H9 (cell line): Measurements from ENCODE around the gene SHISA4. TPM values are rescaled to one million over a fixed set of nuclear protein-coding genes. Genes with fewer than 3 reads are reported as not detected.

Source experiments
- DNase-seq: peaks from one replicate; pipeline ENCODE4 v3.0.0-alpha.2; 2017
- H2AFZ ChIP-seq: one replicate; pipeline ENCODE4 v1.6.1; 2013; ENCODE audit warnings: mild to moderate bottlenecking, low read length, control low read depth, moderate library complexity
- H2AK5ac ChIP-seq: 2 replicates; pipeline ENCODE4 v1.6.1; 2013; ENCODE audit warnings: low read length, control low read depth, mixed read lengths; ENCODE audit not compliant: insufficient read length
- H2BK120ac ChIP-seq: one replicate; pipeline ENCODE4 v1.6.1; 2013; ENCODE audit warnings: low read depth, mild to moderate bottlenecking, low read length, control low read depth, inconsistent platforms; ENCODE audit not compliant: poor library complexity, severe bottlenecking
- H2BK12ac ChIP-seq: 2 replicates; pipeline ENCODE4 v1.6.1; 2013; ENCODE audit warnings: low read length, control low read depth, mixed read lengths, low read depth; ENCODE audit not compliant: insufficient read length
- H2BK15ac ChIP-seq: 2 replicates; pipeline ENCODE4 v1.6.1; 2013; ENCODE audit warnings: low read depth, low read length, control low read depth
- H2BK20ac ChIP-seq: one replicate; pipeline ENCODE4 v1.6.1; 2013; ENCODE audit warnings: low read depth, mild to moderate bottlenecking, low read length, control low read depth, inconsistent platforms; ENCODE audit not compliant: poor library complexity, severe bottlenecking
- H2BK5ac ChIP-seq: 2 replicates; pipeline ENCODE4 v1.6.1; 2013; ENCODE audit warnings: low read length, control low read depth, mixed read lengths; ENCODE audit not compliant: insufficient read length
- H3K14ac ChIP-seq: 2 replicates; pipeline ENCODE4 v1.6.1; 2013; ENCODE audit warnings: low read length, control low read depth; ENCODE audit not compliant: insufficient read depth
- H3K18ac ChIP-seq: 2 replicates; pipeline ENCODE4 v1.6.1; 2013; ENCODE audit warnings: low read depth, mild to moderate bottlenecking, mixed read lengths, low read length, control low read depth; ENCODE audit not compliant: insufficient read length
- H3K23ac ChIP-seq: 2 replicates; pipeline ENCODE4 v1.6.1; 2013; ENCODE audit warnings: low read length, control low read depth, mixed read lengths, low read depth; ENCODE audit not compliant: insufficient read length
- H3K23me2 ChIP-seq: 2 replicates; pipeline ENCODE4 v1.6.1; 2013; ENCODE audit warnings: low read depth, mild to moderate bottlenecking, mixed read lengths, low read length, control low read depth; ENCODE audit not compliant: insufficient read length, poor library complexity, severe bottlenecking
- H3K27ac ChIP-seq: 2 replicates; pipeline ENCODE4 v1.5.1; 2013; ENCODE audit warnings: low read length, control low read depth, mixed read lengths, low read depth; ENCODE audit not compliant: insufficient read length
- H3K27me3 ChIP-seq: 2 replicates; pipeline ENCODE4 v1.6.1; 2013; ENCODE audit warnings: low read length, control low read depth, inconsistent platforms; ENCODE audit not compliant: insufficient read depth
- H3K4ac ChIP-seq: 2 replicates; pipeline ENCODE4 v1.6.1; 2013; ENCODE audit warnings: low read depth, mild to moderate bottlenecking, control low read depth, inconsistent platforms, low read length, moderate library complexity
- H3K4me1 ChIP-seq: 2 replicates; pipeline ENCODE4 v1.6.1; 2013; ENCODE audit warnings: low read length, control low read depth, inconsistent platforms; ENCODE audit not compliant: insufficient read depth
- H3K4me2 ChIP-seq: 2 replicates; pipeline ENCODE4 v1.6.1; 2013; ENCODE audit warnings: low read length, control low read depth, mixed read lengths; ENCODE audit not compliant: insufficient read length, insufficient read depth
- H3K56ac ChIP-seq: 2 replicates; pipeline ENCODE4 v1.6.1; 2013; ENCODE audit warnings: low read depth, mild to moderate bottlenecking, mixed read lengths, low read length, control low read depth; ENCODE audit not compliant: insufficient read length
- H3K79me1 ChIP-seq: 2 replicates; pipeline ENCODE4 v1.6.1; 2013; ENCODE audit warnings: low read depth, mild to moderate bottlenecking, moderate library complexity, low read length, control low read depth, inconsistent platforms; ENCODE audit not compliant: insufficient read depth, poor library complexity, severe bottlenecking
- H3K79me2 ChIP-seq: 2 replicates; pipeline ENCODE4 v1.6.1; 2013; ENCODE audit warnings: low read length, control low read depth, inconsistent platforms; ENCODE audit not compliant: insufficient read depth
- H3K9ac ChIP-seq: 2 replicates; pipeline ENCODE4 v1.6.1; 2013; ENCODE audit warnings: low read length, control low read depth, mixed read lengths; ENCODE audit not compliant: insufficient read length; ENCODE audit errors: extremely low read depth
- H3K9me3 ChIP-seq: one replicate; pipeline ENCODE4 v1.6.1; 2013; ENCODE audit warnings: low read depth, low read length, inconsistent platforms; ENCODE audit not compliant: control insufficient read depth
- H3T11ph ChIP-seq: one replicate; pipeline ENCODE4 v1.6.1; 2013; ENCODE audit warnings: mild to moderate bottlenecking, low read length, control low read depth, inconsistent platforms
- H4K20me1 ChIP-seq: one replicate; pipeline ENCODE4 v1.6.1; 2013; ENCODE audit not compliant: control insufficient read depth, insufficient read length, insufficient read depth
- H4K5ac ChIP-seq: 2 replicates; pipeline ENCODE4 v1.6.1; 2013; ENCODE audit warnings: low read depth, mild to moderate bottlenecking, mixed read lengths, low read length, control low read depth; ENCODE audit not compliant: insufficient read length
- H4K8ac ChIP-seq: replicated peaks from 2 replicates; pipeline ENCODE4 v1.6.1; 2013; ENCODE audit warnings: low read length, control low read depth, mixed read lengths, low read depth; ENCODE audit not compliant: insufficient read length
- H4K91ac ChIP-seq: 2 replicates; pipeline ENCODE4 v1.6.1; 2013; ENCODE audit warnings: low read depth, mild to moderate bottlenecking, moderate library complexity, mixed read lengths, low read length, control low read depth; ENCODE audit not compliant: insufficient read length
- H3K27ac Mint-ChIP-seq, 3 experiments: 2 replicates in 2 of 3; 3 replicates in 1 of 3; pipeline ENCODE4 v1.8.0; 2020 to 2021; ENCODE audit warnings: mixed read lengths in 3 of 3, mild to moderate bottlenecking in 1 of 3, moderate library complexity in 1 of 3
- H3K27me3 Mint-ChIP-seq: 2 replicates; pipeline ENCODE4 v1.8.0; 2021; ENCODE audit warnings: low read depth, mild to moderate bottlenecking, moderate library complexity, mixed read lengths
- H3K36me3 Mint-ChIP-seq, 3 experiments: 2 replicates in 2 of 3; 3 replicates in 1 of 3; pipeline ENCODE4 v1.8.0; 2020 to 2021; ENCODE audit warnings: low read depth in 3 of 3, mixed read lengths in 3 of 3; ENCODE audit not compliant: insufficient read depth in 1 of 3
- H3K4me1 Mint-ChIP-seq, 2 experiments: 2 replicates each; pipeline ENCODE4 v1.8.0; 2020; ENCODE audit warnings: mixed read lengths in 2 of 2
- H3K4me3 Mint-ChIP-seq, 2 experiments: 2 replicates in 1 of 2; 3 replicates in 1 of 2; pipeline ENCODE4 v1.8.0; 2020 to 2021; ENCODE audit warnings: mild to moderate bottlenecking in 2 of 2, mixed read lengths in 2 of 2, moderate library complexity in 1 of 2
- H3K9me3 Mint-ChIP-seq, 2 experiments: 2 replicates in 1 of 2; 3 replicates in 1 of 2; pipeline ENCODE4 v1.8.0; 2020; ENCODE audit warnings: mild to moderate bottlenecking in 2 of 2, mixed read lengths in 2 of 2, moderate library complexity in 1 of 2
- CTCF ChIP-seq: fragments of 200-600 bp; sonication (generic); conservative IDR thresholded peaks from 3 replicates; pipeline ENCODE4 v1.8.0; 2021; ENCODE audit warnings: antibody characterized with exemption, mild to moderate bottlenecking
- WGBS: extraction: QIAGEN DNeasy Blood & Tissue Kit; methylation state at CpG from one replicate; pipeline ENCODE4 v1.1.7; 2013; ENCODE audit warnings: missing lambda C conversion rate, low lambda C conversion rate, mixed read lengths; ENCODE audit not compliant: insufficient read length; ENCODE audit errors: extremely low coverage; 5-methylcytosine and 5-hydroxymethylcytosine counted together
- total RNA-seq: library from RNA; stranded (reverse); gene quantifications from 2 replicates; pipeline ENCODE4 v1.2.1, GENCODE V29; 2021

SHISA4 gene
- total RNA-seq, 1 experiment from 2014 or later = 6.3 TPM

DNA sequence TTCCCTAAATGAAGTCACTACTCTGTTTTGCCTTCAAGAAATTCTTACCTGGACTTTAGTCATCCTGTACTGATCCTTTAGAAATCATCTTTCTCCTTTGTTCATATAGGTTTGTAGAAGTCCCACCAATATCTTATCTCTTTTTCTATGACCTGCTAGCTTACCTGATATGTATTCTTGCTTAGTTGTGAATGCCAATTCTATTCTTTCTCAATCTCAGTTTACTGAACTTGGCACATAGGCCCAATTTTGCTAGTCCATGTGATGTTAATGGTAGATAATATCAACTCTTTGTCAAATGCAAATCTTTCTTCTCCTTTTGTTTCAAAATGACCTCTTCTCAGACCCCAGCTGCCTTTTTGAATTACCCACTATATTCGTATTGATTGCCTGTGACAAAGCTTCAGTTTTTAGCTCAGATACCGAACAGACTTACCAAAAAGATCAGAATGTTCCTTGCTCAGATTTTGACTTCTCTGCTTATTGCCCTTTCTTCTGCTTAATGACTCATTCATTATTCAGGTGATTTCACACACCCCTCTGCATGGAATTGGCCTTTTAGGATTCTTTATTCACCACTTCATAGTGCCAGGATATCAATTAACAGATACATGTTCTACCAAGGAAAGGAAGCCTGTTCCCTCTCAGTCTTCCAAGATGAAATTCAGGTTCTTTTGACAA, 39.2 kb upstream of the SHISA4 start:
- H2BK12ac ChIP-seq = no peak overlapping the region
- H3K9me3 ChIP-seq = no peaks in the 10 kb centered on the region
- H3K27me3 ChIP-seq = no peaks in the 10 kb centered on the region
- TF ChIP-seq CTCF = no peak
- no peaks in the 10 kb centered on the region for H3K23me2 ChIP-seq
- no CpG with 5 or more reads among the region's 2 CpGs for WGBS
- DNase-seq = no peak
- H4K91ac ChIP-seq = no peak overlapping the region
- H3K4me1 ChIP-seq = no peaks in the 10 kb centered on the region
- H3K79me1 ChIP-seq = no peaks in the 10 kb centered on the region
- no peak overlapping the region for H3K4me2 ChIP-seq
- no peak overlapping the region for H2BK15ac ChIP-seq
- Mint-ChIP-seq H3K4me3 (no peak overlapping the region), H3K9me3 (no peaks in the 10 kb centered on the region), H3K27me3 (no peaks in the 10 kb centered on the region), H3K36me3 (peaks cover 25 to 65% (median 60%) of the 10 kb centered on the region in 3 experiments; a peak in 6 of 7 replicates), H3K4me1 (no peaks in the 10 kb centered on the region), H3K27ac (no peak overlapping the region; a peak in 1 of 7 replicates)
- no peak overlapping the region for H2BK20ac ChIP-seq
- H3K4ac ChIP-seq = no peak overlapping the region
- H3K18ac ChIP-seq = no peak overlapping the region
- no peak overlapping the region for H3K27ac ChIP-seq
- H3T11ph ChIP-seq = no peak overlapping the region
- H3K23ac ChIP-seq = no peak overlapping the region
- no peak overlapping the region for H2BK120ac ChIP-seq
- H3K79me2 ChIP-seq = peaks cover 2% of the 10 kb centered on the region; the same call in 1 of the 2 replicates
- H3K56ac ChIP-seq = no peak overlapping the region
- H2AK5ac ChIP-seq = no peak overlapping the region
- H2AFZ ChIP-seq = no peak overlapping the region
- no peak overlapping the region for H3K14ac ChIP-seq
- H2BK5ac ChIP-seq = no peak overlapping the region
- H3K9ac ChIP-seq = no peak overlapping the region
- H4K5ac ChIP-seq = no peak overlapping the region
- H4K20me1 ChIP-seq = no peaks in the 10 kb centered on the region
- H4K8ac ChIP-seq = no peak overlapping the region
